GM21526 (cell line): ENCODE data around the gene MRM2.

Experiments
- ATAC-seq: cut with Tn5 transposase; IDR thresholded peaks from one replicate; pipeline ENCODE4 v1.9.1; 2021; ENCODE audit warnings: moderate library complexity; ENCODE audit not compliant: unreplicated experiment, low FRiP score

The MRM2 gene

GRCh38 chr7:2193575-2194305 is 48.3 kb downstream of the MRM2 start:
- no peak for ATAC-seq

GRCh38 chr7:2192831-2193534 is 49.0 kb downstream of the MRM2 start:
- no peak for ATAC-seq

GRCh38 chr7:2191016-2191415 is 51.0 kb downstream of the MRM2 start:
- no peak for ATAC-seq

GRCh38 chr7:2190531-2190930 is 51.5 kb downstream of the MRM2 start:
- no peak for ATAC-seq

GRCh38 chr7:2186166-2186565 is 55.8 kb downstream of the MRM2 start:
- ATAC-seq: no peak

GRCh38 chr7:2185715-2186114 is 56.3 kb downstream of the MRM2 start:
- ATAC-seq: no peak
